Gastroesophageal sphincter (tissue), 3 donors: Measurements from ENCODE around the gene THADA.

Experiments
- EP300 ChIP-seq: sonication (generic); formaldehyde crosslinking; IDR thresholded peaks from one replicate; pipeline ENCODE4 v1.6.1; 2017; ENCODE audit warnings: antibody characterized with exemption, mild to moderate bottlenecking
- POLR2A ChIP-seq, 2 donors: fragments of 450-650 bp; IDR thresholded peaks; one replicate each; pipeline ENCODE4 v1.6.1; 2017; ENCODE audit warnings: antibody characterized with exemption in 2 of 2, mild to moderate bottlenecking in 2 of 2, moderate library complexity in 1 of 2
- TF ChIP-seq, protein P1 (sequence below), 4 experiments: fragments of 200-600 bp in 2 of 4; fragments of 450-650 bp in 2 of 4; sonication (generic) in 1 of 4; IDR thresholded peaks; one replicate each; pipeline ENCODE4 v1.5.1; 2017 to 2019; ENCODE audit warnings: antibody characterized with exemption in 4 of 4, mild to moderate bottlenecking in 2 of 4, moderate library complexity in 2 of 4

DNA sequence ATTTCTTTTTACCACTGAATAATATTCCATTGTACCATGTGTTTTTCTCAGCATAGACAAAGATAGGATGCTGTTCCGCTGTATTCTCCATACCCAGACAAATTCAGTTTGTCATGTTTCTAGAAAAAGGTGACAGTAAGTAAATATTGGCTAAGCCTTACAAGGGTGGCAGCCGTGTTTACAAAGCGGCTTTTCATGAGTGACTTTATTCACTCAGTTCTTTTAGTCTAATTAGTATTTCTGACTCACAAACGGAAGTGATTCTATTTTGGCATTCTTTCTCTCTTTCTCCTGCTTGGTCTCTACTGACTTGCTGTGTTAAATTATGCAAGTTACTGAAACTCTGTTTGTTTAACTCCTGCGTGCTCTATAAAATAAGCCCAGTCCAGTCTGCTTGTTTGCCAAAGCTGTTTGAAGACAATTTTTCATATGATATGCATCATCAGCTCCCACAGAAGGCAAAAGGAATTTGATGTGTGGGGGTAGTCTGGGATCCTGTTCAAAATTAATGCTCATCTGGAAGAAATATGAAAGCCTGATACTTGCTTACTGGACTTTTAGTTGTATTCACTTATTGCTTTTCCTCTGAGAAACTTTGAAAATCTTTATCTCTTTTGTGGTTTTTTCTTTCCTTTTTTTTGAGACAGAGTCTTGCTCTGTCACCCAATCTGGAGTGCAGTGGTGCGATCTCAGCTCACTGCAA lies 38.9 kb upstream of the THADA start:
- TF ChIP-seq, protein P1, sequence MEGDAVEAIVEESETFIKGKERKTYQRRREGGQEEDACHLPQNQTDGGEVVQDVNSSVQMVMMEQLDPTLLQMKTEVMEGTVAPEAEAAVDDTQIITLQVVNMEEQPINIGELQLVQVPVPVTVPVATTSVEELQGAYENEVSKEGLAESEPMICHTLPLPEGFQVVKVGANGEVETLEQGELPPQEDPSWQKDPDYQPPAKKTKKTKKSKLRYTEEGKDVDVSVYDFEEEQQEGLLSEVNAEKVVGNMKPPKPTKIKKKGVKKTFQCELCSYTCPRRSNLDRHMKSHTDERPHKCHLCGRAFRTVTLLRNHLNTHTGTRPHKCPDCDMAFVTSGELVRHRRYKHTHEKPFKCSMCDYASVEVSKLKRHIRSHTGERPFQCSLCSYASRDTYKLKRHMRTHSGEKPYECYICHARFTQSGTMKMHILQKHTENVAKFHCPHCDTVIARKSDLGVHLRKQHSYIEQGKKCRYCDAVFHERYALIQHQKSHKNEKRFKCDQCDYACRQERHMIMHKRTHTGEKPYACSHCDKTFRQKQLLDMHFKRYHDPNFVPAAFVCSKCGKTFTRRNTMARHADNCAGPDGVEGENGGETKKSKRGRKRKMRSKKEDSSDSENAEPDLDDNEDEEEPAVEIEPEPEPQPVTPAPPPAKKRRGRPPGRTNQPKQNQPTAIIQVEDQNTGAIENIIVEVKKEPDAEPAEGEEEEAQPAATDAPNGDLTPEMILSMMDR (IDR thresholded peaks at IDR 0.05), result no peak
- no peak for TF ChIP-seq POLR2A (IDR thresholded peaks at IDR 0.05)
- no peak for TF ChIP-seq EP300
